Skin of body (tissue), 2 donors: ENCODE data around the gene OPTC. TPM values are rescaled to one million over a fixed set of nuclear protein-coding genes. Genes with fewer than 3 reads are reported as not detected.
A peak's percentile ranks its signal among the peaks of the same experiment; 100 is the strongest.

ENCODE experiments used
- DNase-seq: peaks from one replicate; lab custom pipeline; 2025; lab: John Stamatoyannopoulos, UW
- total RNA-seq: library from RNA; depleted of rRNA; stranded (reverse); fragments of >200 nt; gene quantifications from one replicate; pipeline ENCODE4 v1.2.3, GENCODE V29; 2014

Gene OPTC
- total RNA-seq, 1 donor from 2014 or later = not detected

DNA sequence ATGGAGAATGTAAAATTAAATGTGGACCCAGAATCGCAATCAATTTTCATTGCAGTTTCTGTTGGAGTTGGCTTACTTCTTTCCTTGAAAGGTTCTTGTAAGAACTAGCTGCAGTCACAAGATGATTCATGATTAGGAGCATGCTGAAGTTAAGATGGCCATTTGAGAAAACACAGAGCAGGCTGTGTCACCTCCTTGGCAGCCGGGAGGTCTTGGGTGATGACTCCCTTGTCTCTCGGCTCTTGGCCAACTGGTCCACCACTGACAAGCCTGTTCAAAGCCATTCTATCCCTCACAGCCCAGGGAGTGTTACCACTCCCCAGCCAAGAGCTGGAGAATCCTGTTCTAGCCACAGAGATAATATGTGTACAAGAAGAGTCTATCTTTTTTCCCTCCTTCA lies 40.6 kb downstream of the OPTC start:
- DNase-seq = no peak

DNA sequence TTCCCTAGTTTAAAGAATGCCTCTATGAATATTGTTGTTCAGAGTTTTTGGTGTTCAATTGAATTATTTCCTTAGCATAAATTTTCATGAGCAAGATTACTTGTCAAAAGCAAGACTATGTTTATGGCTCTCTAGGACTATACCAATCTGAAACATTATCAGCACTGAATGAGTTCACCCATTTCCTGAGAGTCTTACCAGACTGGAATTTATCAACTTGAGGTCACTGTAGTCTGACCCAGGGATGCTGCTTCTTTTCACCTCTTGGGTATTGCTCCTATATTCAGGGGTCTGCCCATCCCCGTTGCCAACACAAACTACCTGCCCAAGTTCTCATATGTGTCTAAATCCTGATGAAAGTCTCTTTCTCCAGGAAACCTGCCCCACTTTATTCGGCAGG lies 42.6 kb downstream of the OPTC start:
- no peak for DNase-seq

GRCh38 chr1:203536980-203537455 lies 43.1 kb downstream of the OPTC start:
- DNase-seq = no peak

GRCh38 chr1:203537806-203538464 lies 44.0 kb downstream of the OPTC start:
- DNase-seq = no peak

GRCh38 chr1:203538726-203539125 lies 44.8 kb downstream of the OPTC start:
- no peak for DNase-seq

DNA sequence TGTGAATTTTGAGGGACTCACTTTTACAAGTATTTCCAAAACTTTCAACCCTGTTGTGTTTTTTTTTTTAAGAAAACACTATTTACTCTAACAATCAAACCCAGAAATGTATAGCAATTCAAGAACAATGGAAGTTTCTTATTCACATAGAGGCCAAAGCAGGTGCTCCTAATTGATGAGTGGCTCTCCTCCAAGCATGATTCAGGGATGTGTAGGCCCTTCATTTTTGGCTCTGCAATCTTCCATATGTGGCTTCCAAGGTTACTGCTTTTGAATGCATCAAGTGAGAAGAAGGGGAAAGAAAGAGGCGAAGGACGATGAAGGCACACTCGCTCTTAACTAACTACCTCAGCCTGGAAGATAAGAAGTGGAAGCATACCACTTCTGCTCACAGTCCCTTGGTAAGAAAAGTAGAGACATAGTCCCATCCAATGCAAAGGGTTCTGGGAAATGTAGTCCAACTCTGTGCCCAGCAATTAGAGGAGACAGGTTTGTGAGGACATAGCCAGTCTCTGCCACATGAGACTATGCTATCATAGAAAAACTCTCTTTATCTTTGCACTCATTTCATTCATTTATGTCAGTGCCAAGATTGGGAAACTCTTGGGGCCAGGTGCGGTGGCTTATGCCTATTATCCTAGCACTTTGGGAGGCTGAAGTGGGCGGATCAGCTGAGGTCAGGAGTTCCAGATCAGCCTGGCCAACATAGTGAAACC lies 46.0 kb downstream of the OPTC start:
- DNase-seq = no peak

GRCh38 chr1:203544485-203544884 lies 50.5 kb downstream of the OPTC start:
- DNase-seq = no peak

GRCh38 chr1:203544978-203545816 lies 51.2 kb downstream of the OPTC start:
- DNase-seq = no peak

GRCh38 chr1:203546274-203546673 lies 52.3 kb downstream of the OPTC start:
- DNase-seq = no peak

GRCh38 chr1:203547147-203547546 lies 53.2 kb downstream of the OPTC start:
- no peak for DNase-seq

DNA sequence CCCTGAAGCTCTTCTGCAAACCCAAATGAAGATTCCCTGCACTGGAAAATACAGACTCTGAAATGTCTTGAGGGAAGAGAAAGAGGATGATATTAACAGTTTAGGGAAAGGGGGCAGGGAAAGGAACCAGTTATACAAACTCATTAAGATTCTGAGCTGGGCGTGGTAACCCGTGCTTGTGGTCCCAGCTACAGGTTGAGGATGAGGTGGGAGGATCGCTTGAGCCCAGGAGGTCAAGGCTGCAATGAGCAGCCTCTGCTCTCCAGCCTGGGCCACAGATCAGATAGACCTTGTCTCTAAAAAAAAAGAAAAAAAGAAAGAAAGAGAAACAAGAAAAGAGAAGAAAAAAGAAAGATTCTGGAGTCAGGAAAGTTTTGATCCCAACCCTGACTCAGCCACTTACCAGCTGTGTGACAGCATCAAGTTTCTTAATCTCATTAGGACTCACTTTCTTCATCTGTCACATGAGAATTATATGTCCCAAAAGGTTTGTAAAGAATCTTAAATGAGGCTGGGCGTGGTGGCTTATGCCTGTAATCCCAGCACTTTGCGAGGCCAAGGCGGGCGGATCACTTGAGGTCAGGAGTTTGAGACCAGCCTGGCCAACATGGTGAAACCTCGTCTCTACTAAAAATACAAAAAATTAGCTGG lies 53.9 kb downstream of the OPTC start:
- DNase-seq = no peak

GRCh38 chr1:203548892-203549291 lies 54.9 kb downstream of the OPTC start:
- no peak for DNase-seq

DNA sequence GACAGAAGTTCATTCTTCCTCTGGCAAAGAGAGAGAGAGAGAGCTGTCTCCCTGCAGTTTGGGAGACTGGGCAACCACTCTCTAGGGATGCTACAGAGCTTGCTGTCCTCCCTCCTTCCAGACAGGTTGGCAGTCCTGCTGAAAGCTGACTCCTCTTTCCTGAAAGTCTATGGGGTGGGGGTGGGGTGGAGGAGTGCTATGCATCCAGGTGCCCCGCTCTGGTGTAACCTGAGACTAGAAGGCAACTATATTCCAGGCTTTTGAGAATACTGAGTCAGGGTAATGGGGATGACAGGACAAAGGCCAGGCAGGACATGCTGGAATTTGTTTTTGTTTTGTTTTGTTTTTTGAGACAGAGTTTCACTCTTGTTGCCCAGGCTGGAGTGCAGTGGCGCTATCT lies 55.4 kb downstream of the OPTC start:
- DNase-seq = no peak

- DNase-seq = peak; percentile 6
Observed at GRCh38 chr1:203550846-203551245, 56.9 kb downstream of the OPTC start.

GRCh38 chr1:203551550-203551949 lies 57.6 kb downstream of the OPTC start:
- no peak for DNase-seq

DNA sequence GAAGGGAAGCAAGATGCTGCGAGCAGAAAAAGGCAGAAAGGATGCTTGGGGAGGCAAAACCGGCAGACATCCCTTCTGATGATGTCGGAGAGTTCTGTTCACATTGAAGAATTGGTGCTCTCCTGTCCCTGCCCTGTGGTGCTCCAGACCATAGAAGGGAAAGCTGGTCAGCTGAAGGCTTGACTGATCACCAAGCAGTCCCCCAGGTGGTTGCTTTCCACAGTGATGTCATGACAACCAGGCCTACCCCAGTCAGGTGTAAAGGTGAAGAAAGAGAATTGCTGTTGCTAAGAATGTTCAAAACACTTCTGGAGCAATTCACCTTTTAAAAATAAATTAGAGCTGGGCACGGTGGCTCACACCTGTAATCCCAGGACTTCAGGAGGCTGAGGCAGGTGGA lies 59.5 kb downstream of the OPTC start:
- no peak for DNase-seq

- no peak for DNase-seq
Observed at GRCh38 chr1:203554071-203554470, 60.1 kb downstream of the OPTC start.

DNA sequence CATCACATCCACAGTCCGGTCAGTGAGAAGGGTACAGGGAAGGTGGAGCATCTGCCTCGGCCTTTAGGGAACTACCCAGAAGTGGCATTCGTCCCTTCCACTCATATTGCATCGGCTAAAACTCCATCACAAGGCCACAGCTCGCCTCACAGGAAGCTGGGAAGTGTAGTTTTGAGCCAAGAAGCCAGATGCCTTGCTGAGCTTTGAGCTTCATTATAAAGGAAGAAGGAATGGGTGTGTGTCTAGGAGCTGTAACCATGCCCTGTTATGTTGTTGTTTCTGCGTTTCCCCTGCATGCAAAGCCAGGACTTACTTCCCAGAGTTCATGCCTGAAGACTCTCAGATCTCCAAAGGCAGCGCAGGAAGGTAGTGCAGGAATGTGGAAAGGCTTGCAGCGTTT lies 61.1 kb downstream of the OPTC start:
- DNase-seq = peak; percentile 54

DNA sequence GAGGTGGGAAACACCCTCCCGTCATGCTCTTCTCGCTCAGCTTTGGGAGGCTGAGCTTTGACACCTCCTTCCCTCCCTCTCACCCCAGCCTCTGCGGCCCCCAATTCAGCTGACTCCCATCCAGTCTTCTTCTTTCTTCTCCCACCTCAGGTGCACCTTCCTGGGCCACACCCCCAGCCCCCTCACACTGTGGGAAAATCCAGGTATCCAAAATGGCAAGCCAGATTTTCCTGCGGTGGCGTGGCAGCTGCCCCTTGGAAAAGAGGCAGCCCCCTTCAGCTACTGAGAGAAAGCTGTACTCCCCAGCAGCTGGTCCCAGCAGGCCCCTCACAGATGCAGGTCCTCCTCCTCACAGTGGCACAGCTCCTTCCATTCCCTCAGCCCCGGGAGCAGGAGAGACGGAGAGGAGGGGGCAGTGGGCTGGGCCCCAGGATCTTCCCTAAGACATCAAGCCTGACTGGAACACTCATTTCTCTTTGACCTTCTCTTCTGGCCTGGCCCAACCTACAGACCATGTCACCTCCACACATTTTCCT lies 61.6 kb downstream of the OPTC start:
- DNase-seq = peak; percentile 32

DNA sequence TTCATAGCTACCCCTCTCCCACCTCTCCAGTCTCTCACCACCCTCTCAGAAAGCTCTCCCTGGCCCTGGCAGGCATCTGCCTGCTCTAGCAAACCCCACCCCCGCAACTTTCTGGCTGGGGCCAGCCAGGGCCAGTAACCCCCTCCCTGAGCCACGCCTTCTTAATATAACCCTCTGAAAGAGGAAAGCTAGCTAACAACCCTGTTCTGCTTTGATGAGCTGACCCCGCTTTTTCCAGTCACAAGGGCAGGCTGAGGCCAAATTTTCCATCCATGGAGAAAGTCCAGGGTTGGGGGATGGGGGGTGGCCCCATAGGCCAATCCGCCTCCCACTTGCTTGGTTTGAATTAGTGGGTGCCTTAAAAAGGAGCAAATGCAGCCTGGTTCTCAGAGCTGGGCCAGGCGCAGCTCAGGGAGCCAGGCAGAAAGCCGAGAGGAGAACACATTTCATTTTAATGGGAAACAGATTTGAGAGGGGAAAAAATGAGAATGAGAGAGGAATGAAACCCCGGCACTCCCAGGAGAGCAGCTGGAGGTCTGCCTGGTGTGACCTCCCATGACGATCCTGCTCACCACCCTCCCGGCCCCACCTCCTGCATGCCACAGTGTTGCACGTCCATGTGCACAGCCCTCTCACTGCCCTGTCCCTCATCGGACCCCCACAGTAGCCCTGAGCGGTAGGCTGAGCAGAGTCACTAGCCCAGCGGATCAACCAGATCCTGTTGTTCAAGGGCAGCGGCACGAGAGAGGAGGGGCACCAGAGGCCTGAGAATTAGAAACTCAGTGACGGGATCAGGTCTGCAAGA lies 62.3 kb downstream of the OPTC start:
- peak; percentile 91 for DNase-seq

GRCh38 chr1:203557390-203557789 lies 63.4 kb downstream of the OPTC start:
- DNase-seq = peak; percentile 38
